Neural crest cell (in vitro differentiated cells): ENCODE measurements around the gene PEAK1. TPM values are rescaled to one million over a fixed set of nuclear protein-coding genes. Genes with fewer than 3 reads are reported as not detected.
"Not testable (repeated sequence)": the region's sequence is repeated elsewhere in the genome, so short reads cannot be mapped to it uniquely, and the experiment has no call there.

Experiments
- DNase-seq: peaks from one replicate; pipeline ENCODE4 v3.0.0; 2021; ENCODE audit warnings: low read depth, mixed read lengths, low spot score
- H3K27ac Mint-ChIP-seq: one replicate; pipeline ENCODE4 v1.8.0; 2021; ENCODE audit warnings: mild to moderate bottlenecking, mixed read lengths; ENCODE audit not compliant: unreplicated experiment
- H3K27me3 Mint-ChIP-seq: 2 replicates; pipeline ENCODE4 v1.8.0; 2021; ENCODE audit warnings: low read depth, mild to moderate bottlenecking, mixed read lengths
- H3K36me3 Mint-ChIP-seq: 2 replicates; pipeline ENCODE4 v1.8.0; 2021; ENCODE audit warnings: low read depth, mild to moderate bottlenecking, mixed read lengths
- H3K4me1 Mint-ChIP-seq: 2 replicates; pipeline ENCODE4 v1.8.0; 2021; ENCODE audit warnings: mixed read lengths
- H3K4me3 Mint-ChIP-seq: one replicate; pipeline ENCODE4 v1.8.0; 2021; ENCODE audit warnings: mild to moderate bottlenecking, mixed read lengths
- H3K9me3 Mint-ChIP-seq: 2 replicates; pipeline ENCODE4 v1.8.0; 2021; ENCODE audit warnings: mixed read lengths
- total RNA-seq: library from RNA; stranded (reverse); gene quantifications from 2 replicates; pipeline ENCODE4 v1.2.1, GENCODE V29; 2021
- TF ChIP-seq, protein P1 (sequence below): fragments of 200-600 bp; sonication (generic); conservative IDR thresholded peaks from 2 replicates; pipeline ENCODE4 v1.5.0; 2021; ENCODE audit warnings: antibody characterized with exemption, mild to moderate bottlenecking

The PEAK1 gene
- total RNA-seq, 1 donor from 2014 or later = 26.0 TPM

DNA sequence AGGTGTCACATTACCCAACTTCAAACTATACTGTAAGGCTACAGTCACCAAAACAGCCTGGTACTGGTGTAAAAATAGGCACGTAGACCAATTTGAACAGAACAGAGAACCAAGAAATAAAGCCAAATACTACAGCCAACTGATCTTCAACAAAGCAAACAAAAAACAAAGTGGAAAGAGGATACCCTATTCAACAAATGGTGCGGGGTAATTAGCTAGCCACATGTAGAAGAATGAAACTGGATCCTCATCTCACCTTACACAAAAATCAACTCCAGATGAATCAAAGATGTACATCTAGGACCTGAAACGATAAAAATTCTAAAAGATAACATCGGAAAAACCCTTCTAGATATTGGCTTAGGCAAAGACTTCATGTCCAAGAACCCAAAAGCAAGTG, 13.1 kb downstream of the PEAK1 start:
- no peak overlapping the region for H3K4me3 Mint-ChIP-seq
- no peaks in the 10 kb centered on the region for H3K36me3 Mint-ChIP-seq
- H3K4me1 Mint-ChIP-seq = peaks cover 4% of the 10 kb centered on the region
- H3K9me3 Mint-ChIP-seq = peaks cover 8% of the 10 kb centered on the region
- TF ChIP-seq, protein P1, sequence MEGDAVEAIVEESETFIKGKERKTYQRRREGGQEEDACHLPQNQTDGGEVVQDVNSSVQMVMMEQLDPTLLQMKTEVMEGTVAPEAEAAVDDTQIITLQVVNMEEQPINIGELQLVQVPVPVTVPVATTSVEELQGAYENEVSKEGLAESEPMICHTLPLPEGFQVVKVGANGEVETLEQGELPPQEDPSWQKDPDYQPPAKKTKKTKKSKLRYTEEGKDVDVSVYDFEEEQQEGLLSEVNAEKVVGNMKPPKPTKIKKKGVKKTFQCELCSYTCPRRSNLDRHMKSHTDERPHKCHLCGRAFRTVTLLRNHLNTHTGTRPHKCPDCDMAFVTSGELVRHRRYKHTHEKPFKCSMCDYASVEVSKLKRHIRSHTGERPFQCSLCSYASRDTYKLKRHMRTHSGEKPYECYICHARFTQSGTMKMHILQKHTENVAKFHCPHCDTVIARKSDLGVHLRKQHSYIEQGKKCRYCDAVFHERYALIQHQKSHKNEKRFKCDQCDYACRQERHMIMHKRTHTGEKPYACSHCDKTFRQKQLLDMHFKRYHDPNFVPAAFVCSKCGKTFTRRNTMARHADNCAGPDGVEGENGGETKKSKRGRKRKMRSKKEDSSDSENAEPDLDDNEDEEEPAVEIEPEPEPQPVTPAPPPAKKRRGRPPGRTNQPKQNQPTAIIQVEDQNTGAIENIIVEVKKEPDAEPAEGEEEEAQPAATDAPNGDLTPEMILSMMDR = no peak
- no peak for DNase-seq
- no peaks in the 10 kb centered on the region for H3K27me3 Mint-ChIP-seq
- no peak overlapping the region for H3K27ac Mint-ChIP-seq

DNA sequence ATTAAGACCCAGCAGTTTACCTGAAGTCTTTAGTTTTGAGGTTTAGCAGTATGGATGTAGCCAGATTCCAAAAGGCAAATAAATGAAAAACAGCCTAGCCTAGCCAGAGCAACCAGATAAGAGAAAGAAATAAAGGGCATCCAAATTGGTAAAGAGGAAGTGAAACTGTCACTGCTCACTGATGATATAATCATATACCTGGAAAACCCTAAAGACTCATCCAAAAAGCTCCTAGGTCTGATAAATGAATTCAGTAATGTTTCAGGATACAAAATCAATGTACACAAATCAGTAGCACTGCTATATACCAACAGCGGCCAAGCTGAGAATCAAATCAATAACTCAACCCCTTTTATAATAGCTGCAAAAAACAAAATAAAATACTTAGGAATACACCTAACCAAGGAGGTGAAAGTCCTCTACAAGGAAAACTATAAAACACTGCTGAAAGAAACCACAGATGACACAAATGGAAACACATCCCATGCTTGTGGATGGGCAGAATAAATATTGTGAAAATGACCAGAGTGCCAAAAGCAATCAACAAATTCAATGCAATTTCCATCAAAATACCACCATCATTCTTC, 13.6 kb downstream of the PEAK1 start:
- DNase-seq, H3K4me3 Mint-ChIP-seq, H3K27me3 Mint-ChIP-seq, H3K27ac Mint-ChIP-seq, H3K4me1 Mint-ChIP-seq, H3K36me3 Mint-ChIP-seq, H3K9me3 Mint-ChIP-seq: not testable (repeated sequence)

DNA sequence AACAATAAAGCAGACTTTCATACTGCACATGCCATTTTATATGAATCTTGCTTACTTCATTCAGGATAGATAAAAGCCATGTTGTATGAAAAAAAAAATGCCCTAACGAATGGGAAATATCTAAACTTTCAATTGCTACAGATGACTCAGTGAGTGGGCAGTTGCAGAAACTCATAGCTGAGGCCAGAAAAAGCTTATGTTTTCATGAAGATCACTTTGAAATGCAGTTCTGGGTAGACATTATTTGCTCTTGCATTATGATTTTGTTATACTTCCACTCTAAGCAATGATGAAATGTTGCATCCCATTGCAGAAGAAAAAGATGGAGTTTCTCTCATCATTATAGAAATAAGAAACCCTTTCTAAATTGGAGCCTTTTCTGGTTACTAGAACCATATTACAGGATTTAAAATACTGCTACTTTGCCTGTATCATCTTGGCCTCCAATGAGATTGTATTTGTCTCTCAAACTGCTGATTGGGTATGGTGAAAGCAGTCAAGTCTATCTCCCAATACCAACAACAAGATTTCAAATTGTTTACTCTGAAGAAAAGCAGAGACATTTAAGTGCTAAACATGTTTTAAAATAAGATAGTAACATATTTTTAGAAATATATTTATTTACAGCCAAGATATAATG, 17.0 kb downstream of the PEAK1 start:
- peaks cover 22% of the 10 kb centered on the region for H3K9me3 Mint-ChIP-seq
- no peak overlapping the region for H3K4me3 Mint-ChIP-seq
- H3K36me3 Mint-ChIP-seq = peaks cover 24% of the 10 kb centered on the region
- peaks cover 4% of the 10 kb centered on the region for H3K4me1 Mint-ChIP-seq
- no peaks in the 10 kb centered on the region for H3K27me3 Mint-ChIP-seq
- DNase-seq = no peak
- TF ChIP-seq, protein P1 = no peak
- H3K27ac Mint-ChIP-seq = no peak overlapping the region

DNA sequence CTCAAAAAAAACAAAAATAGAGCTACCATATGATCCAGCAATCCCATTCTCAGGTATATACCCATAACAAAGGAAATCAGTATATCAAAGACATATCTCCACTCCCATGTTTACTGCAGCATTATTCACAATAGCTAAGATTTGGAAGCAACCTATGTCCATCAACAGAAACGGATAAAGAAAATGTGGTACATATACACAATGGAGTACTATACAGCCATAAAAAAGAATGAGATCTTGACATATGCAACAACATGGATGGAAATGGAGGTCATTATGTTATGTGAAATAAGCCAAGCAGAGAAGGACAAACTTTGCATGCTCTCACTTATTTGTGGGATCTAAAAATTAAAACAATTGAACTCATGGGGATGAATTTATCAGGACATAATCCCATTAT, 19.6 kb downstream of the PEAK1 start:
- peaks cover 18% of the 10 kb centered on the region for H3K9me3 Mint-ChIP-seq
- H3K36me3 Mint-ChIP-seq = peaks cover 35% of the 10 kb centered on the region
- H3K27ac Mint-ChIP-seq = no peak overlapping the region
- no peaks in the 10 kb centered on the region for H3K4me1 Mint-ChIP-seq
- H3K27me3 Mint-ChIP-seq = no peaks in the 10 kb centered on the region
- H3K4me3 Mint-ChIP-seq = no peak overlapping the region
- TF ChIP-seq, protein P1 = no peak
- DNase-seq = no peak

DNA sequence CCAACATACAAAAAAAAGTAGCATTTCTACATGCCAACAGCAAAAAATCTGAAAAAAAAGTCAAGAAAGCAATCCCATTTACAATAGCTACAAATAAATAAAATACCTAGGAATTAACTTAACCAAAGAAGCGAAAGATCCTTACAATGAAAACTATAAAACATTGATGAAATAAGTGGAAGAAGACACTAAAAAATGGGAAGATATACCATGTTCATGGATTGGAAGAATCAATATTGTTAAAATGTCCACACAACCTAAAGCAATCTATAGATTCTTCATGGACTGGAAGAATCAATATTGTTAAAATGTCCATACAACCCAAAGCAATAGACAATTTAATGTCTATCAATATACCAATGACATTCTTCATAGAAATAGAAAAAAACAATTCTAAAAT, 21.0 kb downstream of the PEAK1 start:
- peaks cover 39% of the 10 kb centered on the region for H3K36me3 Mint-ChIP-seq
- peaks cover 18% of the 10 kb centered on the region for H3K9me3 Mint-ChIP-seq
- TF ChIP-seq, protein P1 = no peak

DNA sequence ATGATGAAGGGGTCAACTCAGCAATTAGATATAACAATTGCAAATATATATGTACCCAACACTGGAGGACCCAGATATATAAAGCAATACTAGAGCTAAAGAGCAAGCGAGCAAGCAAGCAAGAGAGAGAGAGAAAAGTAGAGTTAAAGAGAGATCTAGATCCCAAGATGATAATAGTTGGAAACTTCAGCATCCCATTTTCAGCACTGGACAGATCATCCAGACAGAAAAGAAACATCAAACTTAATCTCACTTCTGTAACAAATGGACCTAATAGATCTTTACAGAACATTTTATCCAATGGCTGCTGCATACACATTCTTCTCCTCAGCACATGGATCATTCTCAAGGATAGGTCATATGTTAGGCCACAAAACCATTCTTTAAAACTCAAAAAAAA, 23.2 kb downstream of the PEAK1 start:
- Mint-ChIP-seq H3K36me3 (peaks cover 39% of the 10 kb centered on the region), H3K9me3 (peaks cover 18% of the 10 kb centered on the region)
- no peak for DNase-seq

More for the DNA sequence above, 21.0 kb downstream of the PEAK1 start:
- no peaks in the 10 kb centered on the region for H3K4me1 Mint-ChIP-seq
- H3K27me3 Mint-ChIP-seq = no peaks in the 10 kb centered on the region
- no peak overlapping the region for H3K27ac Mint-ChIP-seq
- no peak overlapping the region for H3K4me3 Mint-ChIP-seq
- DNase-seq = no peak

More for the DNA sequence above, 23.2 kb downstream of the PEAK1 start:
- no peaks in the 10 kb centered on the region for H3K4me1 Mint-ChIP-seq
- H3K27me3 Mint-ChIP-seq = no peaks in the 10 kb centered on the region
- H3K4me3 Mint-ChIP-seq = no peak overlapping the region
- TF ChIP-seq, protein P1 = no peak
- no peak overlapping the region for H3K27ac Mint-ChIP-seq
